Fibroblast of pulmonary artery (primary cell): Measurements from ENCODE around the gene RASAL2.
"Not testable (repeated sequence)": the region's sequence is repeated elsewhere in the genome, so short reads cannot be mapped to it uniquely, and the experiment has no call there.

Source experiments
- DNase-seq: peaks from one replicate; pipeline ENCODE4 v3.0.0-alpha.2; 2010; ENCODE audit warnings: low read depth
- H3K4me3 ChIP-seq: replicated peaks from 2 replicates; pipeline ENCODE4 v1.5.1; 2011; ENCODE audit warnings: low read depth, mild to moderate bottlenecking, control low read depth, low read length, moderate library complexity
- CTCF ChIP-seq: IDR thresholded peaks from 2 replicates; pipeline ENCODE4 v1.5.1; 2011; ENCODE audit warnings: mild to moderate bottlenecking, control low read depth, low read length, inconsistent platforms; ENCODE audit errors: missing control alignments

Gene RASAL2

GRCh38 chr1:178118524-178118923 lies 24.6 kb downstream of the RASAL2 start:
- TF ChIP-seq CTCF, result no peak
- DNase-seq, result no peak
- H3K4me3 ChIP-seq, result no peak overlapping the region

- no peak for DNase-seq
- TF ChIP-seq CTCF, result no peak
- H3K4me3 ChIP-seq, result no peak overlapping the region
These were observed 25.7 kb downstream of the RASAL2 start for GRCh38 chr1:178119628-178120027.

- DNase-seq, result no peak
- no peak for TF ChIP-seq CTCF
- no peak overlapping the region for H3K4me3 ChIP-seq
These were observed 26.2 kb downstream of the RASAL2 start for GRCh38 chr1:178120088-178120487.

- not testable (repeated sequence) for H3K4me3 ChIP-seq, DNase-seq
These were observed 26.7 kb downstream of the RASAL2 start for GRCh38 chr1:178120520-178121052.

GRCh38 chr1:178121883-178122282 lies 28.0 kb downstream of the RASAL2 start:
- no peak for TF ChIP-seq CTCF
- DNase-seq, result no peak
- no peak overlapping the region for H3K4me3 ChIP-seq

GRCh38 chr1:178122283-178122682 lies 28.4 kb downstream of the RASAL2 start:
- H3K4me3 ChIP-seq, result no peak overlapping the region
- DNase-seq, result no peak
- TF ChIP-seq CTCF, result no peak

- no peak for DNase-seq
- no peak for TF ChIP-seq CTCF
- no peak overlapping the region for H3K4me3 ChIP-seq
These were observed 30.2 kb downstream of the RASAL2 start for GRCh38 chr1:178124115-178124514.
